ENCODE measurements around the gene QSOX2.
A peak's percentile ranks its signal among the peaks of the same experiment; 100 is the strongest.

The QSOX2 gene

DNA sequence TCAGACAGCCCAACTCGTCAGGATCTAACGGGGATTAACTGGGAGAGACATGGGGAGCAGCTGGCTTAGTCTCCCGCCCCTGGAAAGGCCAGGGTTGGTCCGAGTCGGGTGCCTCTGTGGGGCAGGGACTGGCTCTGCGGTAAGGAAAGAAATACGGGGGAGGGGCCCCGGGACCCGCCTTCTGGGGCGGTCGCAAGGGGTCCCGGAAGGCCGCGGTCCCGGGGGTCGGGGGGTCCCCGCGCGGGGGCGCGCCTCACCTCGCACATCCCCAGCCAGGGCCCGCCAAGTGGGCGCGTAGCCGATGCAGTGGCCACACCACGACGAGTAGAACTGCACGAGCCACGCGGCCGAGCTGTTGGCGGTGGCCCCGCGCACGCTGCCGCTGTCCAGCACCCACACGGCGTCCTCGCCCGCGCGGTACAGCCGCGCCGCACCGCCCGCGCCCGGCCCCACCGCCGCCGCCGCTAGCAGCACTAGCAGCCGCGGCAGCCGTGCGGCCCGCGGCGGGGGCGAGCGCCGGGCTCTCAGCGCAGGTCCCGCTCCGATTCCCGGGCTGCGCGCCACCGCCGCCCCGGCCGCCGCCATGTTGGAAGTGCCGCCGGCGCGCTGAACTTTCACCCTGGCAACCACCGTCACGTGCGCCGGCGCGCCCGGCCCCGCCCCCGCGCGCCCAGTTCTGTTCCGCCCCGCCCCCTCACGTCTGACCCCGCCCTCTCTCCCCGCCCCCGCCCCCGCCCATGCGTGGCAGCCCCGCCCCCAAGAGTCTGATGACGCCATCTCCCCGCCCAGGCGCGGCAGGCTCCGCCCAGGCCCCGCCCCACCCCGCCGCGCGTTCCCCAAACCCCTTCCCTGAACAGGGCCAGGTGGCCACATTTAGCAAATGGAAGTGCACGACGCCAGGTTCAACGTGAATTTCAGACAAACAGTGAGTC, at the start of gene QSOX2:
Gene QSOX2 (minus strand): TSS at position 594 of the 932 bp plus-strand sequence. CDS start 9 bp downstream, at position 585.
- peak; percentile 81 for DNase-seq

DNA sequence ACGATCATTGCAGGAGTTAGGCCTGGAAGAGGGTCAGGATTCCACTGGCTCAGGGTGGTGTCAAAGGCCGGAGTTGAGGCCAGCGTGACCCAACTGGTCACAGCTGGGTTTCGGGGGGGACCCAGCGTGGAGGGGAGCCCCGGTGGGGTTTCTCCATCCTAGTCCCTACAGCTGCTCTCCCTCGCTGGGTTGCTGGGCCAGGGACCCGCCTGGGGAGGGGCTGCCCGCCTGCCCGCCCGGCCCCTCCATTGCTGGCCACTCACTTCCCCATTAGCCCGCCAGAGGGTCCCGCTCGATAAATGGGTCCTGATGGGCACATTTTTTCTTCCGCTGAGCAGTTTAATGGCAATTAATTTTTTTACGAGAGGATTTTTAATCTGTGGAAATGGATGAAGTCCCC, 49.4 kb upstream of the QSOX2 start:
- no peak for DNase-seq

GRCh38 chr9:136294437-136294836, 48.8 kb upstream of the QSOX2 start:
- DNase-seq = no peak

GRCh38 chr9:136293476-136294077, 48.0 kb upstream of the QSOX2 start:
- DNase-seq = no peak

GRCh38 chr9:136292591-136293448, 47.2 kb upstream of the QSOX2 start:
- DNase-seq = no peak

GRCh38 chr9:136292026-136292538, 46.5 kb upstream of the QSOX2 start:
- DNase-seq = no peak

GRCh38 chr9:136291306-136292025, 45.9 kb upstream of the QSOX2 start:
- DNase-seq = no peak

DNA sequence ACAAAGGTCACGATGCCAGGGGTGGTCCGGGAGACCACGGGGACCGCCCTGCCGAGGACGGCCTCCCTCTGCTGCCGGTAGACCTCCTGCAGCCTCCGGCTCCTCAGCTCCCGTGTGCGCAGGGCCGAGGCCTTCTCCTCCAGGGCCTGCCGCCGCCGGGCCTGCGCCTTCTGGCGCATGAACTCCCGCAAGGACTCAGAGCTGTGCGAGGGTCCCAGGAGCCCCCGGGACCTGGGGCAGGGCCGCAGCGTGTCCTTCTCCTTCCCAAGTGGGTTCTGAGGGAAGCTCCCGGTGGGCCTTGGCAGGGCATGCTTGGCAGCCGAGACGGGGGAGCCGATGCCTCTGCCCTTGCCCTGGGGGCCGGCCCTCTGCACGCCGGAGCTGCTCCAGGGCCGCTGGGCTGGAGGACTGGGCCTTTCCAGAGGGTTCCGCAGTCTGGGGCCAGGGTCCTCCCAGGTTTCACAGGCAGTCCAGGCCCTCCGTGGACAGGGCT, 44.9 kb upstream of the QSOX2 start:
- no peak for DNase-seq

DNA sequence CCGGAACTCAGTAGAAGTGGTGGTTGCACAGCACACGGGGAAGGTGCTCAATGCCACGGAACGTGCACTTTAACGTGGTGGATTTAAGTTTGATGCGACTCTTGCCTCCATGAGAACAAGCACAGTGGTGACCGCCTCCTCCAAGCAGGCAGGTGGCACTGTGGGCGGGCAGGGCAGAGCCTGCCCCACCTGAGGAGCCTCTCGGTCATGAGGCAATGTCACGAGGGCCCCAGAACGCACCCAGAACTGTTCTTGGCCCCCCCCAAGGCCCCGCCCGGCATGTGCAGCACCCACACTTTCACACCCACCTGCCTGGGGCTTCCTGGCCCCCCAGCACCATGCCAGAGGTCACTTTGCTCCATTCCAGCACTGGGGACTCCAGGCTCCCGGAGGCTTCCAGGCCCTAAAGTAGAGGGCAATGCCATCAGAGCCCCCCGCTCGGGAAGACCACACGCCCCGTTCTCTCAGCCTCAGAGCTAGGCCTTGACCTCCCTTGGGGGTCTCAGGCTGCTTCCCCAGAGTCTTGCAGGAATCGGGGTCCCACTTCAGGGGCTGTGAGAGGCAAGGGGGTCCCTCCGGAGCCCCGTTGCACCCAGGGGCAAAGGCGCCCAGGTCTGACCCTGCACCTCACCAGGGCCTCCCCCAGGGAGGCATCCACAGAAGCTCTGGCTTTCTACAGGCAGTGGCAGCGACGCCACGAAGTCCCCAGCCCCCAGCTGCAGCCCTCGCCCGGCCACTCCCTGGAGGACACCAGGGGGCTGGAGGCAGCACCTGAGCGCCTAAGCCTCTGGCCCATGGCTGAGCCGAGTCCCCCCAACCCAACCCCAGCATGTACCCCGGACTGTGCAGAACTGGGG, 44.3 kb upstream of the QSOX2 start:
- DNase-seq = no peak

GRCh38 chr9:136287960-136288753, 42.5 kb upstream of the QSOX2 start:
- DNase-seq = no peak

GRCh38 chr9:136286987-136287379, 41.4 kb upstream of the QSOX2 start:
- DNase-seq = no peak

- no peak for DNase-seq
These were observed 40.9 kb upstream of the QSOX2 start for GRCh38 chr9:136286359-136286986.

GRCh38 chr9:136285501-136286358, 40.1 kb upstream of the QSOX2 start:
- no peak for DNase-seq

DNA sequence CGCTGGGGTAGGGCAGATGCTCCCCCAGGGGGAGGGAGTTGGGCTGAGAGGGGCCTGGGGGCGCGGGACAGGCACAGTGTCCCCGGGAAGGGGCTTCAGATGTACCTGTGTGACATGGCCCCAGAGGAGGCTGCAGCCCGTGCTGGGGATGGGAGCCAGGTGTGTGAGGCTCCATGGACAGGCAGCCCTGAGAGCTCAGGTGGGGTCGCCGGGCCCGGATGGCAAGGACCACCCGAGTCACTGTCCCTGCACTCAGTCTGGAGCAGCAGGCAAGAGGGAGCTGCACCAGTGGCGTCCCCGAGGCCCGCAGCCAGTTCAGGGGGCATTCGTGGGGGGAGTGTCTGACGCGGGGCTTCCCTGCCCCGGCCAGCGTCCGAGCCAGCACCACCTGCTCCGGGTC, 39.3 kb upstream of the QSOX2 start:
- no peak for DNase-seq

DNA sequence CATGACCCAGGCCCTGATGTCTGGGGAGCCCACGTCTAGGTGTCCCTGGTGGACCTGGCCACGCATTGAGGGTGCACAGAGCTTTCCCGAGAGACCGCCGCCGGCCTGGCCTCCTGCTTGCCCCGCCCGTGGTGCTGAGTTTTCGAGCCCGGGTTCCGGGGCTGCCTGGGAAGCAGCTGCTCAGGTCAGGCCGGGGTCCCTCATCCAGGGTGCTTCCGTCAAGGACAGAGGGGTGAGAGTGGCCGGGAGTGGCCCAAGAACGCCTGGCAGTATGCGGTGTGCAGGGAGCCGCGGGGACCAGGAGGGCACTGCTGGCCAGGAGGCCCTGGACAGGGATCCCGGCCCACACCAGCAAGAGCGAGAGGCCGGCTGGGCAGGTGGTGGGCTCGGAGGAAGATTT, 38.7 kb upstream of the QSOX2 start:
- no peak for DNase-seq

DNA sequence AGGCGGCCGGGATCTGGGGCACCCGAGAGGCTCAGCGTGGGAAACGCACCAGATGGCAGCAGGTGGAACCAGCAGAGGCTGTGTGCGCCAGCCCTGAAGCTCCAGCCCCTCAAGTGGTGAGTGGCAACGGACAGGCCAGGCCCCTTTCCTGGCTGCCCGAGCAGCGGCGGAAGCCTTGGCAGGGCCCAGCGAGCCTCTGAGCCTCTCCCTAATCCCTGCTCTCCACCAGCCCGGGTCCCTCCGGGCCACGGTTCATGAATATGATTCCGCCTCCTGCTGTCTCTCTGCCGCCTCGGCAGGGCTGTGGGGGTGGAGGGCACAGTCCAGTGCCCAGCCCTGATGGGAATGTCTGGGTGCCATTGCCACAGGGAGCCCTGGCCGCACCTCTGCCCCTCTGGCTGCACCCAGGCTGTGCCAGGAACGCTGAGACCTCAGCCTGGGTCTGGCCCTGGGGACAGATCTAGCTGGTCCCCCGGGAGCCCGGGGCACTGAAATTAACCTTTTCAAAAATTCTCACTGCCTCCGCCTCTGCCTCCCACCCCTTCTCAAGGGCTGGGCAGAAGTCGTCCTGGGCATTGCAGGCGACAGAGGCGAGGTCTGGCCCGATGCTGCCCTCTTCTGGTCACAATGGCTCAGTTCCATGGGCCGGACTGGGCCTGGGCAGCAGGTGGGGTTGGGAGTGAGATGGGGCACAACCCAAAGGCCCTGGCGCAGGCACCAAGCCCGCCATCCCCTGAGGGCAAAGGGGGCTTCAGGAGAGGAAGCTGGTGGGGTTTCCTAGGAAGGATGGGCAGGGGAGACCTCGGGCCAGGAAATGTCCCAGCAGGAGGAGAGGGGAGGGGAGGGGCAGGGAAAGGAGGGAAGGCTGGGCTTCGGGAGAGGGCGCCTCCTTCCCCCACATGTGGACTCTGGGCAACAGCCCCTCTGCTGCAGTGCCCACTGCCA, 38.0 kb upstream of the QSOX2 start:
- DNase-seq = peak; percentile 51

GRCh38 chr9:136282272-136282861, 36.8 kb upstream of the QSOX2 start:
- DNase-seq = no peak

Measured in HCEC 1CT (cell line).